GM18520 (cell line): ENCODE data around the gene DDX43.
"Not testable (repeated sequence)": the region's sequence is repeated elsewhere in the genome, so short reads cannot be mapped to it uniquely, and the experiment has no call there.

Experiments used
- ATAC-seq: cut with Tn5 transposase; IDR thresholded peaks from one replicate; pipeline ENCODE4 v1.9.1; 2021; ENCODE audit not compliant: unreplicated experiment

Gene DDX43

GRCh38 chr6:73394577-73395354 is at the start of gene DDX43:
TSS of gene DDX43 (plus strand) at chr6:73394828. CDS start at chr6:73394906, 78 bp downstream.
- no peak for ATAC-seq

GRCh38 chr6:73348550-73349204 is 46.0 kb upstream of the DDX43 start:
- no peak for ATAC-seq

GRCh38 chr6:73349311-73349710 is 45.3 kb upstream of the DDX43 start:
- ATAC-seq = no peak

- ATAC-seq = no peak
These were observed 40.7 kb upstream of the DDX43 start, which contains the start of gene DPPA5 for GRCh38 chr6:73353636-73354593. TSS of gene DPPA5 (minus strand) at chr6:73354276. CDS start at chr6:73354225, 51 bp downstream.

GRCh38 chr6:73362358-73362757 is 32.3 kb upstream of the DDX43 start, which contains the start of gene KHDC3L:
TSS of gene KHDC3L (plus strand) at chr6:73362658. CDS start at chr6:73362730, 72 bp downstream.
- ATAC-seq = no peak

GRCh38 chr6:73362869-73363536 is 31.6 kb upstream of the DDX43 start:
- no peak for ATAC-seq

- ATAC-seq = no peak
These were observed 31.1 kb upstream of the DDX43 start for GRCh38 chr6:73363537-73363875.

- no peak for ATAC-seq
These were observed 30.5 kb upstream of the DDX43 start for GRCh38 chr6:73364121-73364520.

GRCh38 chr6:73364549-73364948 is 30.1 kb upstream of the DDX43 start:
- ATAC-seq = no peak

GRCh38 chr6:73367761-73368355 is 26.8 kb upstream of the DDX43 start:
- no peak for ATAC-seq

GRCh38 chr6:73368675-73369074 is 26.0 kb upstream of the DDX43 start:
- ATAC-seq = no peak

GRCh38 chr6:73369157-73369556 is 25.5 kb upstream of the DDX43 start:
- ATAC-seq = no peak

- no peak for ATAC-seq
These were observed 25.1 kb upstream of the DDX43 start, which contains the start of gene OOEP for GRCh38 chr6:73369563-73369962. TSS of gene OOEP (minus strand) at chr6:73369897. CDS start at chr6:73369792, 105 bp downstream.

- no peak for ATAC-seq
These were observed 22.6 kb upstream of the DDX43 start for GRCh38 chr6:73371984-73372383.

GRCh38 chr6:73372516-73372915 is 22.1 kb upstream of the DDX43 start:
- no peak for ATAC-seq

- no peak for ATAC-seq
These were observed 19.4 kb upstream of the DDX43 start for GRCh38 chr6:73375216-73375615.

- ATAC-seq = no peak
These were observed 17.4 kb upstream of the DDX43 start for GRCh38 chr6:73377225-73377624.

GRCh38 chr6:73381531-73381930 is 13.1 kb upstream of the DDX43 start:
- ATAC-seq = not testable (repeated sequence)

GRCh38 chr6:73382462-73383113 is 12.0 kb upstream of the DDX43 start:
- no peak for ATAC-seq

- no peak for ATAC-seq
These were observed 6.2 kb upstream of the DDX43 start for GRCh38 chr6:73388433-73388799.
